ENCODE data around the gene STIP1.

- TF ChIP-seq MXI1 (conservative IDR thresholded peaks at IDR 0.05; ENCODE audit: poor library complexity, severe bottlenecking) (no peak), EZH2 (IDR thresholded peaks at IDR 0.05; ENCODE audit: borderline replicate concordance, insufficient read depth, low read length, poor library complexity, severe bottlenecking) (no peak), POLR2AphosphoS5 (IDR thresholded peaks at IDR 0.05) (no peak), RAD21 (conservative IDR thresholded peaks at IDR 0.05) (no peak), SMC3 (conservative IDR thresholded peaks at IDR 0.05; ENCODE audit: poor library complexity) (no peak), TAF1 (IDR thresholded peaks at IDR 0.05; ENCODE audit: low read depth) (no peak), REST (IDR thresholded peaks at IDR 0.05; ENCODE audit: borderline replicate concordance) (no peak)
- TF ChIP-seq, protein P1, sequence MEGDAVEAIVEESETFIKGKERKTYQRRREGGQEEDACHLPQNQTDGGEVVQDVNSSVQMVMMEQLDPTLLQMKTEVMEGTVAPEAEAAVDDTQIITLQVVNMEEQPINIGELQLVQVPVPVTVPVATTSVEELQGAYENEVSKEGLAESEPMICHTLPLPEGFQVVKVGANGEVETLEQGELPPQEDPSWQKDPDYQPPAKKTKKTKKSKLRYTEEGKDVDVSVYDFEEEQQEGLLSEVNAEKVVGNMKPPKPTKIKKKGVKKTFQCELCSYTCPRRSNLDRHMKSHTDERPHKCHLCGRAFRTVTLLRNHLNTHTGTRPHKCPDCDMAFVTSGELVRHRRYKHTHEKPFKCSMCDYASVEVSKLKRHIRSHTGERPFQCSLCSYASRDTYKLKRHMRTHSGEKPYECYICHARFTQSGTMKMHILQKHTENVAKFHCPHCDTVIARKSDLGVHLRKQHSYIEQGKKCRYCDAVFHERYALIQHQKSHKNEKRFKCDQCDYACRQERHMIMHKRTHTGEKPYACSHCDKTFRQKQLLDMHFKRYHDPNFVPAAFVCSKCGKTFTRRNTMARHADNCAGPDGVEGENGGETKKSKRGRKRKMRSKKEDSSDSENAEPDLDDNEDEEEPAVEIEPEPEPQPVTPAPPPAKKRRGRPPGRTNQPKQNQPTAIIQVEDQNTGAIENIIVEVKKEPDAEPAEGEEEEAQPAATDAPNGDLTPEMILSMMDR (IDR thresholded peaks at IDR 0.05; ENCODE audit: poor library complexity, severe bottlenecking) = no peak
These were observed 28.2 kb upstream of the STIP1 start for GRCh38 chr11:64157631-64158394.
